Type B pancreatic cell (in vitro differentiated cells): ENCODE results near the gene PLPPR1. TPM values are rescaled to one million over a fixed set of nuclear protein-coding genes. Genes with fewer than 3 reads are reported as not detected.
"Not testable (repeated sequence)": the region's sequence is repeated elsewhere in the genome, so short reads cannot be mapped to it uniquely, and the experiment has no call there.

Experiments
- DNase-seq: peaks from one replicate; pipeline ENCODE4 v3.0.0; 2021; ENCODE audit warnings: mixed read lengths; ENCODE audit not compliant: unreplicated experiment; ENCODE audit errors: extremely low spot score
- H3K27ac Mint-ChIP-seq: 2 replicates; pipeline ENCODE4 v1.8.0; 2021; ENCODE audit warnings: mild to moderate bottlenecking, mixed read lengths
- H3K27me3 Mint-ChIP-seq: 2 replicates; pipeline ENCODE4 v1.8.0; 2021; ENCODE audit warnings: mixed read lengths
- H3K36me3 Mint-ChIP-seq: 2 replicates; pipeline ENCODE4 v1.8.0; 2021; ENCODE audit warnings: mixed read lengths
- H3K4me1 Mint-ChIP-seq: one replicate; pipeline ENCODE4 v1.8.0; 2021; ENCODE audit warnings: mixed read lengths; ENCODE audit not compliant: unreplicated experiment
- H3K4me3 Mint-ChIP-seq: 2 replicates; pipeline ENCODE4 v1.8.0; 2021; ENCODE audit warnings: mild to moderate bottlenecking, mixed read lengths
- H3K9me3 Mint-ChIP-seq: 2 replicates; pipeline ENCODE4 v1.8.0; 2021; ENCODE audit warnings: mixed read lengths
- total RNA-seq: library from RNA; stranded (reverse); gene quantifications from 2 replicates; pipeline ENCODE4 v1.2.1, GENCODE V29; 2021; ENCODE audit warnings: low replicate concordance
- TF ChIP-seq, protein P1 (sequence below): fragments of 200-600 bp; sonication (generic); conservative IDR thresholded peaks from 2 replicates; pipeline ENCODE4 v1.5.0; 2021; ENCODE audit warnings: antibody characterized with exemption, mild to moderate bottlenecking

PLPPR1 gene
- total RNA-seq, 1 donor from 2014 or later = 3.2 TPM

DNA sequence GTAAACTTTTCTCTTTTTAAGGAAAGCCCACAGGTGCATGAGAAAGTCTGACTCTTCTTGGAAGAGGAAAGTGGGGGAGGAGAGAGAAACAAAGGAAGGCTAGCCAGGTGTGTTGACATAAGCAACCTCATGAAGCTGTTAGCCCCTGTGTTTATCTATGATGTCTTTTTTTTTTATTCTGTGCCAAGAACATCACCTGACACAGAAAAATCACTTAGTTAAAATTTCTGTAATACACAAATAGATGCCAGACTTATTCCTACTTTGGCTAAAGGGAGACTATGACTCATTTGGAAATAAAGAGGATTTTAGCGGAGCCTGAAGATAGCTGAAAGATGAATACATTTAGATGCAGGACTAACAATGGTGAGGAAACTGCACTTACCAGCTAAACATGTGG is 298.0 kb downstream of the PLPPR1 start:
- no peak for DNase-seq
- no peaks in the 10 kb centered on the region for H3K4me1 Mint-ChIP-seq
- H3K9me3 Mint-ChIP-seq = peaks cover 6% of the 10 kb centered on the region
- no peak overlapping the region for H3K27ac Mint-ChIP-seq
- no peaks in the 10 kb centered on the region for H3K27me3 Mint-ChIP-seq
- TF ChIP-seq, protein P1, sequence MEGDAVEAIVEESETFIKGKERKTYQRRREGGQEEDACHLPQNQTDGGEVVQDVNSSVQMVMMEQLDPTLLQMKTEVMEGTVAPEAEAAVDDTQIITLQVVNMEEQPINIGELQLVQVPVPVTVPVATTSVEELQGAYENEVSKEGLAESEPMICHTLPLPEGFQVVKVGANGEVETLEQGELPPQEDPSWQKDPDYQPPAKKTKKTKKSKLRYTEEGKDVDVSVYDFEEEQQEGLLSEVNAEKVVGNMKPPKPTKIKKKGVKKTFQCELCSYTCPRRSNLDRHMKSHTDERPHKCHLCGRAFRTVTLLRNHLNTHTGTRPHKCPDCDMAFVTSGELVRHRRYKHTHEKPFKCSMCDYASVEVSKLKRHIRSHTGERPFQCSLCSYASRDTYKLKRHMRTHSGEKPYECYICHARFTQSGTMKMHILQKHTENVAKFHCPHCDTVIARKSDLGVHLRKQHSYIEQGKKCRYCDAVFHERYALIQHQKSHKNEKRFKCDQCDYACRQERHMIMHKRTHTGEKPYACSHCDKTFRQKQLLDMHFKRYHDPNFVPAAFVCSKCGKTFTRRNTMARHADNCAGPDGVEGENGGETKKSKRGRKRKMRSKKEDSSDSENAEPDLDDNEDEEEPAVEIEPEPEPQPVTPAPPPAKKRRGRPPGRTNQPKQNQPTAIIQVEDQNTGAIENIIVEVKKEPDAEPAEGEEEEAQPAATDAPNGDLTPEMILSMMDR = no peak
- H3K36me3 Mint-ChIP-seq = no peaks in the 10 kb centered on the region
- H3K4me3 Mint-ChIP-seq = no peak overlapping the region

DNA sequence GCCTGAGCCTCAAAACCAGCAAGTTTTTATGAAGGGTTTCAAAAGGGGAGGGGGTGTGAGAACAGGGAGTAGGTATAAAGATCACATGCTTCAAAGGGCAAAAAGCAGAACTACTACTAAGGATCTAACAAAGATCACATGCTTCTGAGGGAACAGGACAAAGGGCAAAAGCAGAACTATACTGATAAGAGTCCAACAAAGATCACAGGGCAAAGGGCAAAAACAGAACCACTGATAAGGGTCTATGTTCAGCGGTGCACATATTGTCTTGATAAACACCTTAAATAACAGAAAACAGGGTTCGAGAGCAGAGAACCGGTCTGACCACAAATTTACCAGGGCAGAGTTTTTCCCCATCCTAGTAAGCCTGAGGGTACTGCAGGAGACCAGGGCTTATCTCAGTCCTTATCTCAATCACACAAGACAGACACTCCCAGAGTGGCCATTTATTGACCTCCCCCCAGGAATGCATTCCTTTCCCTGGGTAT is 298.9 kb downstream of the PLPPR1 start:
- H3K36me3 Mint-ChIP-seq, H3K4me3 Mint-ChIP-seq, H3K27ac Mint-ChIP-seq: not testable (repeated sequence)

DNA sequence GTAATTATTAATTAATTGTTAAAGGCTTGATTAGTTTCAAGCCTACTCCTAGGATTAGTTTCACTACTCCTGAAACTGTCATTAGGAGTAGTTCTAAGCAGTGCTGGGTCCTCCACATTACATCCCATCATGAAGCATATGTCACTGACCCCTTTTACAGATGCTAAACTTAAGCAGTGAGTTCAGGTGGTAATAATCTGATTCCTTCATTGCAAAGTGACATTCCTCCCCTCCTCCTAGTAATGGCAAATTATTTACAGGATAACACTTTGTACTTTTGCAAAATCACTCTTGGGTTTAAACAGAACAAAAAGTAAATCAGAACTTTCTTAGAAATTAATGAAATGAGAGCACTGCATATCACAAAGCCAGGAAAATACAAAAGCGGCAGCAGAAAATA is 303.8 kb downstream of the PLPPR1 start:
- no peaks in the 10 kb centered on the region for H3K27me3 Mint-ChIP-seq
- no peaks in the 10 kb centered on the region for H3K36me3 Mint-ChIP-seq
- H3K27ac Mint-ChIP-seq = no peak overlapping the region
- TF ChIP-seq, protein P1 = no peak
- H3K4me1 Mint-ChIP-seq = no peaks in the 10 kb centered on the region
- H3K9me3 Mint-ChIP-seq = peaks cover 2% of the 10 kb centered on the region
- no peak overlapping the region for H3K4me3 Mint-ChIP-seq
- DNase-seq = no peak

More for the DNA sequence above, 298.9 kb downstream of the PLPPR1 start:
- H3K9me3 Mint-ChIP-seq, H3K27me3 Mint-ChIP-seq, DNase-seq, H3K4me1 Mint-ChIP-seq: not testable (repeated sequence)

DNA sequence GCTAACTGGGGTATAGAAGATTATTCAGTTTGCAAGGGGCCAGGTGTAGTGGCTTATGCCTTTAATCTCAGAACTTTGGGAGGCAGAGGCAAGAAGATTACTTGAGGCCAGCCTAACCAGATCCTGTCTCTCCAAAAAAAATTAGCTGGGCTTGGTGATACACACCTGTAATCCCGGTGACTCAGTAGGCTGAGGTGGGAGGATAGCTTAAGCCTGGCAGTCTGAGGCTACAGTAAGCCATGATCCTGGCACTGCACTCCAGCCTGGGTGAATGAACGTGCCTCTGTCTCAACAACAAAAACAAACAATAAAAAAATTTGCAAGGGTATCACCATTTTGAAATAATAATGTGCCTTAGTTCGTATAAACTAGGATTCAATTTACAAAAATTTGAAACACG is 305.0 kb downstream of the PLPPR1 start:
- DNase-seq = no peak
- Mint-ChIP-seq H3K27me3 (no peaks in the 10 kb centered on the region), H3K4me1 (no peaks in the 10 kb centered on the region), H3K36me3 (no peaks in the 10 kb centered on the region), H3K27ac (no peak overlapping the region), H3K9me3 (no peaks in the 10 kb centered on the region), H3K4me3 (no peak overlapping the region)
- TF ChIP-seq, protein P1 = no peak

DNA sequence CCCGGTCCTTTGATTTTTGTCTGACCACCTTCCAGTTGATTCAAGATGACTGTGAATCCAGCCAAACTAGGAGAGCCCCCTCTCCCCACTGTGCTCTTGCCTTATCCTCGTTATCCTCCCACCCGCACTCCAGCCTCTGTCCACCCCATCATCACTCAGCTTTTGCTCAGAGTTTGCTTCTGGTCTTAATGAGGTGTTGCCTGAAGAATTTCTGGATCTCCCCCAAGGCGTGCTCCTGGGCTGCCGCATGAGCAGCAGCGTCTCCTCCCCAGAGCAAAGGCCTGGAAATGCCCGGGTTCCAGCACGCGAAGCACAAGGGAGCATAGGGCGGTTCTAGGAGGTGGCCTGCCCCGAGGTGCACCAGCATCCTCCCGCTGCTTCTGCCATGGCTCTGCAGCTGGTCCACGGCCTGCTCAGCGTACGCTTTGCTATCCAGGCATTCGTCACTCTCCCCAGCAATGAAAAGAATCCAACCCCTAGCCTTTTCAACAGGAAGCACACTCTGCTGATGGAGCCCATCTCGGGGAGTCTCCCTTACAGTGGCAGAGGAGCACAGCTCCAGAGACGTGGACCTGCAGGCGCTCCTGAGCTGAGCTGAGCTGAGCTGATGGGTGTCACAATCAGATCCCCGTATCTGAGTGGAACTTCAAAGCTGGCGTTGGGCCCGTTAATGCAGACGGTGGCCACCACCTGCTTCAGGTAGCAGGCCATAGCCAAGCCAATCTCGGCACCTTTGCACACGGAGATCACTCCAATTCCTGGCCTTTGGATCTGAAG is 305.6 kb downstream of the PLPPR1 start:
- Mint-ChIP-seq H3K4me1 (no peaks in the 10 kb centered on the region), H3K27ac (no peak overlapping the region), H3K4me3 (no peak overlapping the region), H3K27me3 (no peaks in the 10 kb centered on the region), H3K9me3 (no peaks in the 10 kb centered on the region), H3K36me3 (no peaks in the 10 kb centered on the region)
- no peak for DNase-seq
- TF ChIP-seq, protein P1 = no peak

DNA sequence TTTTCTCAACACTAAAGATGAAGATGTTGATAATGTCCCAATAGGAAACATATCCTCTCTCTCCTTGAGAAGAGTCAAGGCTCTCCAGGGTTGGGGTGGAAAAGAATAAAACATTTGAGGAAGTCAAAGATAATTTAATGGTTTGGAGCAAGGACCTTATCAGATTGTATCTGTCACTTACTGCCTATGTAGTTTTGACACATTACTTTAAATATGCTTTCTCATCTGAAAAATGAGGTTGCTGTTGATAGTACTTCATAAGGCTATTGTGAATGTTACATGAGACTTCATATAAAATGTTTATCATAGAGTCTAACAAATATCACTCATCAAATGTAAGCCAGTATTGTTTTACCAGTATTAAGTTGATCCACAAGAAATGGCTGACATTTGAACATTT is 307.6 kb downstream of the PLPPR1 start:
- Mint-ChIP-seq H3K4me3 (no peak overlapping the region), H3K36me3 (no peaks in the 10 kb centered on the region), H3K27me3 (no peaks in the 10 kb centered on the region), H3K4me1 (no peaks in the 10 kb centered on the region), H3K27ac (no peak overlapping the region), H3K9me3 (no peaks in the 10 kb centered on the region)
- TF ChIP-seq, protein P1 = no peak
- DNase-seq = no peak
